ENCODE measurements around the gene SLC31A2.

DNA sequence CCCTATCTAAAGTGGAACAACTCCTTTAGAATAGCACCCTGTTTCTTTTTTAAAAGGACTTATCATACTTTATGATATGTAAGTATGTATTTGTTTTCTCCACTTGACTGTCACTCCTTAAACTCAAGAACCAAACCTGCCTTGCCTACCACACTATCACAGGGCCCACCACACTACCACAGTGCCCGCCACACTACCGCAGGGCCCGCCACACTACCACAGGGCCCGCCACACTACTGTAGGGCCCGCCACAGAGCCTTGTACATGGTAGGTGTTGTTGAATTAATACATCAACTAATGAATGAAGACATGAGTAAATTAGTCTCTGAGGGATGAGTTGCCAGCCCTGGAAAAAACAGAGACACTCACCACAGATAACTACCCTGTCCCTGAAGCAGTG, 18.0 kb downstream of the SLC31A2 start:
- TF ChIP-seq POLR2A (IDR thresholded peaks at IDR 0.05), result no peak
- TF ChIP-seq, protein P1, sequence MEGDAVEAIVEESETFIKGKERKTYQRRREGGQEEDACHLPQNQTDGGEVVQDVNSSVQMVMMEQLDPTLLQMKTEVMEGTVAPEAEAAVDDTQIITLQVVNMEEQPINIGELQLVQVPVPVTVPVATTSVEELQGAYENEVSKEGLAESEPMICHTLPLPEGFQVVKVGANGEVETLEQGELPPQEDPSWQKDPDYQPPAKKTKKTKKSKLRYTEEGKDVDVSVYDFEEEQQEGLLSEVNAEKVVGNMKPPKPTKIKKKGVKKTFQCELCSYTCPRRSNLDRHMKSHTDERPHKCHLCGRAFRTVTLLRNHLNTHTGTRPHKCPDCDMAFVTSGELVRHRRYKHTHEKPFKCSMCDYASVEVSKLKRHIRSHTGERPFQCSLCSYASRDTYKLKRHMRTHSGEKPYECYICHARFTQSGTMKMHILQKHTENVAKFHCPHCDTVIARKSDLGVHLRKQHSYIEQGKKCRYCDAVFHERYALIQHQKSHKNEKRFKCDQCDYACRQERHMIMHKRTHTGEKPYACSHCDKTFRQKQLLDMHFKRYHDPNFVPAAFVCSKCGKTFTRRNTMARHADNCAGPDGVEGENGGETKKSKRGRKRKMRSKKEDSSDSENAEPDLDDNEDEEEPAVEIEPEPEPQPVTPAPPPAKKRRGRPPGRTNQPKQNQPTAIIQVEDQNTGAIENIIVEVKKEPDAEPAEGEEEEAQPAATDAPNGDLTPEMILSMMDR (IDR thresholded peaks at IDR 0.05), result no peak

All from lower leg skin (tissue), 3 donors.